ENCODE results near the gene APOD.
"Not testable (repeated sequence)": the region's sequence is repeated elsewhere in the genome, so short reads cannot be mapped to it uniquely, and the experiment has no call there.

- not testable (repeated sequence) for TF ChIP-seq CTCF, POLR2A (IDR thresholded peaks at IDR 0.05)
These were observed 36.7 kb upstream of the APOD start for GRCh38 chr3:195620476-195620875.
